ENCODE results near the gene DENR. TPM values are rescaled to one million over a fixed set of nuclear protein-coding genes. Genes with fewer than 3 reads are reported as not detected.
A peak's percentile ranks its signal among the peaks of the same experiment; 100 is the strongest.

The DENR gene
- total and polyA plus RNA-seq, 2 of the 8 experiments (the other 6 are each of a cell fraction or from before 2014, with no cell fraction given) = 26.9 to 84.0 TPM

- POLR2A ChIA-PET (ENCODE audit: partially characterized antibody) = no interaction called here
- Histone ChIP-seq H2BK20ac (ENCODE audit: low read length) (no peak overlapping the region), H3K23ac (ENCODE audit: insufficient read length) (no peak overlapping the region), H3K27ac (ENCODE audit: low read depth, low read length) (no peak overlapping the region), H3K36me3 (ENCODE audit: control insufficient read depth in 2 of 4, insufficient read depth in 4 of 4, low read length in 3 of 4) (no peaks in the 10 kb centered on the region), H3K4me2 (ENCODE audit: insufficient read depth in 1 of 2, low read depth in 2 of 2, low read length in 2 of 2) (no peak overlapping the region), H2AFZ (ENCODE audit: low read length) (no peak overlapping the region), H3K4ac (replicated peaks; ENCODE audit: insufficient read length, low read depth, low read length) (no peak overlapping the region), H2BK15ac (ENCODE audit: low read length) (no peak overlapping the region), H4K5ac (ENCODE audit: insufficient read length, low read depth, low read length) (no peak overlapping the region), H2BK12ac (ENCODE audit: low read depth, low read length) (no peak overlapping the region), H3K79me2 (ENCODE audit: control insufficient read depth in 1 of 2, insufficient read depth in 2 of 2, low read length in 2 of 2) (no peaks in the 10 kb centered on the region), H3K9ac (replicated peaks in 1 of 4; ENCODE audit: extremely low read depth in 1 of 4, low read depth in 3 of 4, low read length in 3 of 4) (no peak overlapping the region), H3K18ac (ENCODE audit: extremely low read depth, low read length) (no peak overlapping the region), H3K27me3 (replicated peaks in 1 of 4; ENCODE audit: control insufficient read depth in 3 of 4, extremely low read depth in 1 of 4, insufficient read depth in 3 of 4, low read length in 3 of 4) (no peaks in the 10 kb centered on the region), H2AK5ac (ENCODE audit: low read depth, low read length) (0 out of 2 replicates have a peak overlapping the region, but pooled peaks have one; percentile 24), H3K23me2 (ENCODE audit: low read depth, low read length) (0 out of 2 replicates have a peak, but pooled peaks cover 1% of the 10 kb centered on the region), H3K4me3 (ENCODE audit: extremely low read depth in 1 of 4, insufficient read depth in 2 of 4, low read depth in 3 of 4, low read length in 4 of 4) (no peak overlapping the region), H3K56ac (replicated peaks; ENCODE audit: insufficient read length, low read depth, low read length) (no peak overlapping the region), H3K9me3 (ENCODE audit: insufficient read depth in 2 of 2, low read depth in 1 of 2, low read length in 1 of 2) (no peaks in the 10 kb centered on the region), H3K4me1 (replicated peaks in 1 of 4; ENCODE audit: control insufficient read depth in 3 of 4, insufficient read depth in 4 of 4, low read length in 3 of 4) (no peaks in the 10 kb centered on the region), H4K8ac (ENCODE audit: extremely low read depth, insufficient read depth, low read length) (no peak overlapping the region), H4K91ac (replicated peaks; ENCODE audit: insufficient read length, low read length) (no peak overlapping the region), H3K79me1 (ENCODE audit: low read depth, low read length) (no peaks in the 10 kb centered on the region), H3K14ac (ENCODE audit: insufficient read length) (no peak overlapping the region), H4K20me1 (replicated peaks in 1 of 2; ENCODE audit: control insufficient read depth in 1 of 2, insufficient read depth in 2 of 2, low read length in 2 of 2) (no peaks in the 10 kb centered on the region), H2BK120ac (replicated peaks; ENCODE audit: low read depth, low read length) (no peak overlapping the region), H2BK5ac (ENCODE audit: low read depth, low read length) (no peak overlapping the region)
- DNase-seq (ENCODE audit: low read depth in 1 of 2, low spot score in 2 of 2) = no peak
- FAIRE-seq = no peak
- 87% methylated on average over 10 of the region's 10 CpGs; no CpG with 5 or more reads in 1 of the 2 experiments for WGBS, 2 experiments (ENCODE audit: extremely low coverage in 1 of 2, insufficient coverage in 1 of 2, insufficient read length in 1 of 2, insufficient replicate concordance in 2 of 2, low coverage in 1 of 2, low lambda C conversion rate in 2 of 2, missing lambda C conversion rate in 1 of 2)
- CTCF ChIA-PET (ENCODE audit: partially characterized antibody) = interaction anchor here (5.1 kb wide), 1 partner anchor 25 kb away, joined by 35 read pairs; no protein-coding TSS in a partner anchor
Observed at GRCh38 chr12:122819209-122819785, 66.7 kb downstream of the DENR start.

Measured in H1 (cell line).